Measurements from ENCODE around the gene SLC35B2.

The SLC35B2 gene

DNA sequence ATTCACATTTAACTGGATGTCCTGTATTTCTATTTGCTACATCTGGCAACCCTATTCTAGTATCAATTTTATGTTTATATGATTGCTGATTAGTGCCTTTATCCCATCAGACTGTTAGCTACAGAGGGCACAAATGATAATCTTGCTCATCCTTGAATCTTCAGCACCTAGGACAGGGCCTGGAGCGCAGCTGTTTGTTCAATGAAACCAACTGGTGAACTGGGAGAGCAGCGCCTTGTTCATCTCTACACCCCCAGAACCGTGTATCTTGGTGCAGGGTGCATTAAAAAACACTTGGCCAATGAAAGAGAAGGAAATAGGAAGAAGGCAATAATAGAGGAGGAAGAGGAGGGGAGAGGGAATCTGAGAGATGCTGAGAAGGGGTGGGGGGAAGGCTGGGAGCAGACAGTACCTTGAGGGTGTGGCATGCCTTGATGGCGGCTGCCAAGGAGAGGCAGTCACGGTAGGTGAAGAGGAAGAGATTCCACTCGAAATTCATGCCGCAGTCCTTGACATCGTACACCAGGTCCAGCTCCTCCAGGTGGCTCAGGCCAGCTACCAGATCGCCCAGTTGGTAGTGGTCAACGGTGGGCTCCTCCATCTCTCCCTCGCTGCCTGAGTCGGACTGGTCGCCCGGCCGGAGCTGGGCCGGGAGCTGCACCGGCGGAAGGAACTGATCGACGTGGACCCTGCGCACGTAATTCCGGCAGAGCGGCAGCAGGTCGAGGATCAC, 28.4 kb upstream of the SLC35B2 start:
- no peaks in the 10 kb centered on the region for H3K27me3 ChIP-seq (replicated peaks; ENCODE audit: control insufficient read depth, insufficient read depth, low read length, poor library complexity, severe bottlenecking)

GRCh38 chr6:44284867-44285266, 27.5 kb upstream of the SLC35B2 start:
- Histone ChIP-seq H3K4me1 (ENCODE audit: control insufficient read depth, insufficient read depth, low read length, poor library complexity, severe bottlenecking) (no peaks in the 10 kb centered on the region), H3K9me3 (ENCODE audit: control insufficient read depth, low read length) (no peaks in the 10 kb centered on the region), H3K4me3 (ENCODE audit: insufficient read depth, low read depth, low read length, poor library complexity, severe bottlenecking) (no peak overlapping the region), H3K27ac (ENCODE audit: insufficient read depth, low read length, poor library complexity, severe bottlenecking) (no peak overlapping the region), H3K36me3 (ENCODE audit: control insufficient read depth, insufficient read depth, low read length) (no peaks in the 10 kb centered on the region), H3K27me3 (replicated peaks; ENCODE audit: control insufficient read depth, insufficient read depth, low read length, poor library complexity, severe bottlenecking) (no peaks in the 10 kb centered on the region)
- no peak for DNase-seq

More for the DNA sequence above, 28.4 kb upstream of the SLC35B2 start:
- H3K4me1 ChIP-seq (ENCODE audit: control insufficient read depth, insufficient read depth, low read length, poor library complexity, severe bottlenecking), result no peaks in the 10 kb centered on the region
- no peak for DNase-seq
- no peaks in the 10 kb centered on the region for H3K9me3 ChIP-seq (ENCODE audit: control insufficient read depth, low read length)
- no peak overlapping the region for H3K4me3 ChIP-seq (ENCODE audit: insufficient read depth, low read depth, low read length, poor library complexity, severe bottlenecking)
- H3K27ac ChIP-seq (ENCODE audit: insufficient read depth, low read length, poor library complexity, severe bottlenecking), result no peak overlapping the region
- no peaks in the 10 kb centered on the region for H3K36me3 ChIP-seq (ENCODE audit: control insufficient read depth, insufficient read depth, low read length)

DNA sequence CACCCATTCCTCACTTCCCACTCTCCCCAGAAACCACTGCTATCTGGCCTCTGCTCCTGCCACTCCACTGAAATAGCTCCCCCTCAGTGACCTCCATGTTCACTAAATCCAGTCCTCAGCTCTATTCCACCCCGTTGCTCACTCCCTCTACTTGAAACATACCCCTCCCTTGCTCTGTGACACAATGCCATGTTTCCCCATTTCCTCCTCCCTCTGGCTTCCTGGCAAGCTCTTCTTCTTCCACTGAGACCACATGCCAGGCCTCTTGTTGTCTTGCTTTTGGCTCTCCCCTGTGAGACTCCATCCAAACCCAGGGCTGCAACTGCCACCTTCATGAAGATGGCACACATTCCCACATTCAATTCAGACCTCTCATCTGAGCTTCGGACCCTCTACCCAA, 26.8 kb upstream of the SLC35B2 start:
- Histone ChIP-seq H3K27ac (ENCODE audit: insufficient read depth, low read length, poor library complexity, severe bottlenecking) (no peak overlapping the region), H3K9me3 (ENCODE audit: control insufficient read depth, low read length) (no peaks in the 10 kb centered on the region), H3K4me3 (ENCODE audit: insufficient read depth, low read depth, low read length, poor library complexity, severe bottlenecking) (no peak overlapping the region), H3K36me3 (ENCODE audit: control insufficient read depth, insufficient read depth, low read length) (no peaks in the 10 kb centered on the region), H3K27me3 (replicated peaks; ENCODE audit: control insufficient read depth, insufficient read depth, low read length, poor library complexity, severe bottlenecking) (no peaks in the 10 kb centered on the region), H3K4me1 (ENCODE audit: control insufficient read depth, insufficient read depth, low read length, poor library complexity, severe bottlenecking) (no peaks in the 10 kb centered on the region)
- no peak for DNase-seq

DNA sequence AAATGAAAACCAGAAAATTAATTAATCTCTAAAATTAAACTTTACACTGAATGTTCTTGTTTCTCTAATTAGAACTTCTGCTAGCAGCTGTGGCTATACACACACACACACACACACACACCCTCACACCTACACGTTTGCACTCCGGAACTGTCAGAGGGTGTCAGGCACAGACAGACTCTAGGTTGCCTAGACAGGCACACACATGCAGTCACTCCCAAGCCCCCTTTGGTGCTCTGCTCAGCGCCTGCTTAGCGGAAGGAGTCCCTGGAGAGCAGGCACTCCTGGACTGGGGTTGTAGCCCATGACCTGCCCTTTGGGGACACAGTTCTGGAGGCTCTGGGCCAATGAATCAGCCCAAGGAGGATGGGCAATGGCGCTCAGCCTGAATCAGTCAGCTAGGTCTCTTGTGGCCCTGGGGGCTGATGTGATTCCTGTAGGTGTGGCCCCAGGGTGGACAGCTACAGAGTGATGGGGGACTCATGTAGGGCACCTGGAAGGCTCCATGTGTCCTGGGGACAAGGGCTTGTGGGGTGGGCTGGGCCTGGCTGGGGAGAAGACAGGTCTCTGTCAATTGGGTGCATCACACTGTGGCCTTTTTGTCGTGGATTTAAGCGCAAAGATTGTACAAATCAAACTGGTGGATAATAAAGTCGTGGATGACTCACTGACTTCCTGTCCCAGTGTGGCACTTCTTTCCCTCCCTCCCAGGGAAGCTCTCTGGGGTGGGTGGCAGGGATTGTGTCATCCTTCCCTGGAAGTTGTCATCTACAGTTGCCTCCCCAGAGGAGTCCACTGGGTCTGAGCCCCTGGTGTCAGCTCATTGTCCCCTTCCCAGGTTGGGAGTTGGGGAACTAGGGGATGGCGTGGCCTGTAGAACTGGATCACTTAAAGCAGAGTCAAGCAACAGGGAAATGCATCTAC, 21.7 kb upstream of the SLC35B2 start:
- Histone ChIP-seq H3K27me3 (replicated peaks; ENCODE audit: control insufficient read depth, insufficient read depth, low read length, poor library complexity, severe bottlenecking) (peaks cover 20% of the 10 kb centered on the region), H3K36me3 (ENCODE audit: control insufficient read depth, insufficient read depth, low read length) (no peaks in the 10 kb centered on the region), H3K9me3 (ENCODE audit: control insufficient read depth, low read length) (no peaks in the 10 kb centered on the region), H3K4me1 (ENCODE audit: control insufficient read depth, insufficient read depth, low read length, poor library complexity, severe bottlenecking) (peaks cover 5% of the 10 kb centered on the region), H3K27ac (ENCODE audit: insufficient read depth, low read length, poor library complexity, severe bottlenecking) (no peak overlapping the region), H3K4me3 (ENCODE audit: insufficient read depth, low read depth, low read length, poor library complexity, severe bottlenecking) (no peak overlapping the region)
- no peak for DNase-seq

DNA sequence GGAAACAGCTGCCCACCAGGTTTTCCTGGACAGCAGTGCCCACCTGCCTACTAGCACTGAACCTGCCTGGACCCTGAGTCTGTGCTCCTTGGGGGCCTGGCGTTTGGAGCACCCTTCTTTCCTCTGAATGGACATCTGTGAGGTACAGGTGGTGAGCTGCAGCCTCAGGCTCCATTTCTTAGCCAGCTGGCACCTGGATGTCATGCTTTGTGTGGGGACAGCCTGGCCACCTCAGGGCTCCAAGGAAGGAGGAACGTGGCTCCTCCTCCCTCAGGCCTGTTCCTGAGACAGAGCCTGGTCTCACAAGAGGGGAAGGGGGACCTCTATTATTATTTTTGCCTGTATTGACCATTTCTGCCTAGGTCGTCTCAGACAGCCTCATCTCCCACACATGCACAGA, 21.0 kb upstream of the SLC35B2 start:
- peaks cover 5% of the 10 kb centered on the region for H3K4me1 ChIP-seq (ENCODE audit: control insufficient read depth, insufficient read depth, low read length, poor library complexity, severe bottlenecking)
- no peaks in the 10 kb centered on the region for H3K9me3 ChIP-seq (ENCODE audit: control insufficient read depth, low read length)
- H3K36me3 ChIP-seq (ENCODE audit: control insufficient read depth, insufficient read depth, low read length), result no peaks in the 10 kb centered on the region
- no peak for DNase-seq
- H3K27ac ChIP-seq (ENCODE audit: insufficient read depth, low read length, poor library complexity, severe bottlenecking), result no peak overlapping the region
- H3K4me3 ChIP-seq (ENCODE audit: insufficient read depth, low read depth, low read length, poor library complexity, severe bottlenecking), result no peak overlapping the region
- H3K27me3 ChIP-seq (replicated peaks; ENCODE audit: control insufficient read depth, insufficient read depth, low read length, poor library complexity, severe bottlenecking), result peaks cover 20% of the 10 kb centered on the region

GRCh38 chr6:44277763-44278162, 20.4 kb upstream of the SLC35B2 start:
- H3K36me3 ChIP-seq (ENCODE audit: control insufficient read depth, insufficient read depth, low read length), result no peaks in the 10 kb centered on the region
- H3K4me3 ChIP-seq (ENCODE audit: insufficient read depth, low read depth, low read length, poor library complexity, severe bottlenecking), result no peak overlapping the region
- DNase-seq, result no peak
- peaks cover 5% of the 10 kb centered on the region for H3K4me1 ChIP-seq (ENCODE audit: control insufficient read depth, insufficient read depth, low read length, poor library complexity, severe bottlenecking)
- H3K27me3 ChIP-seq (replicated peaks; ENCODE audit: control insufficient read depth, insufficient read depth, low read length, poor library complexity, severe bottlenecking), result peaks cover 25% of the 10 kb centered on the region
- H3K27ac ChIP-seq (ENCODE audit: insufficient read depth, low read length, poor library complexity, severe bottlenecking), result no peak overlapping the region
- no peaks in the 10 kb centered on the region for H3K9me3 ChIP-seq (ENCODE audit: control insufficient read depth, low read length)

GRCh38 chr6:44276667-44277640, 19.6 kb upstream of the SLC35B2 start:
- Histone ChIP-seq H3K4me1 (ENCODE audit: control insufficient read depth, insufficient read depth, low read length, poor library complexity, severe bottlenecking) (peaks cover 5% of the 10 kb centered on the region), H3K27ac (ENCODE audit: insufficient read depth, low read length, poor library complexity, severe bottlenecking) (no peak overlapping the region), H3K4me3 (ENCODE audit: insufficient read depth, low read depth, low read length, poor library complexity, severe bottlenecking) (no peak overlapping the region), H3K9me3 (ENCODE audit: control insufficient read depth, low read length) (no peaks in the 10 kb centered on the region), H3K27me3 (replicated peaks; ENCODE audit: control insufficient read depth, insufficient read depth, low read length, poor library complexity, severe bottlenecking) (peaks cover 30% of the 10 kb centered on the region), H3K36me3 (ENCODE audit: control insufficient read depth, insufficient read depth, low read length) (no peaks in the 10 kb centered on the region)
- DNase-seq, result no peak

DNA sequence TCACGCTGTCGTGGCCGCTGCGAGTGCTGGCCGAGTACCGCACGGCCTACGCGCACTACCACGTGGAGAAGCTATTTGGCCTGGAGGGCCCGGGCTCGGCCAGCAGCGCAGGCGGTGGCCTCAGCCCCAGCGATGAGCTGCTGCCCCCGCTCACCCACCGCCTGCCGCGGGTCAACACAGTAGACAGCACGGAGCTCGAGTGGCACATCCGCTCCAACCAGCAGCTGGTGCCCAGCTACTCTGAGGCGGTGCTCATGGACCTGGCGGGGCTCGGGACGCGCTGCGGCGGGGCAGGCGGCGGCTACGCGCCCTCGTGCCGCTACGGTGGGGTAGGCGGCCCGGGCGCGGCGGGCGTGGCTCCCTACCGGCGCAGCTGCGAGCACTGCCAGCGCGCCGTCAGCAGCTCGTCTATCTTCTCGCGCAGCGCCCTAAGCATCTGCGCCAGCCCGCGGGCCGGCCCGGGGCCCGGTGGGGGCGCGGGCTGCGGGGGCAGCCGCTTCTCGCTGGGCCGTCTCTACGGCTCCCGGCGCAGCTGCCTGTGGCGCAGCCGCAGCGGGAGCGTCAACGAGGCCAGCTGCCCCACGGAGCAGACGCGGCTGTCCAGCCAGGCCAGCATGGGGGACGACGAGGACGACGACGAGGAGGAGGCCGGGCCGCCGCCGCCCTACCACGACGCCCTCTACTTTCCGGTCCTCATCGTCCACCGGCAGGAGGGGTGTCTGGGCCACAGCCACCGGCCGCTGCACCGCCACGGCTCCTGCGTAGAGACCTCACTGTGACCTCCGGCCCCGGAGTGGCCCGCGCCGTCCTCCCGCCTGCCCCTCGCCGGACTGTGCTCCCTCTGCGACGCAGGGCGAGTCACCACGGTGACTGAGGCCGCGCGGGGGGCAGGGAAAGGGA, 18.7 kb upstream of the SLC35B2 start:
- Histone ChIP-seq H3K4me1 (ENCODE audit: control insufficient read depth, insufficient read depth, low read length, poor library complexity, severe bottlenecking) (peaks cover 9% of the 10 kb centered on the region), H3K4me3 (ENCODE audit: insufficient read depth, low read depth, low read length, poor library complexity, severe bottlenecking) (peak overlapping the region; percentile 23), H3K9me3 (ENCODE audit: control insufficient read depth, low read length) (no peaks in the 10 kb centered on the region), H3K27me3 (replicated peaks; ENCODE audit: control insufficient read depth, insufficient read depth, low read length, poor library complexity, severe bottlenecking) (peaks cover 40% of the 10 kb centered on the region), H3K36me3 (ENCODE audit: control insufficient read depth, insufficient read depth, low read length) (no peaks in the 10 kb centered on the region), H3K27ac (ENCODE audit: insufficient read depth, low read length, poor library complexity, severe bottlenecking) (no peak overlapping the region)
- no peak for DNase-seq

- no peak overlapping the region for H3K27ac ChIP-seq (ENCODE audit: insufficient read depth, low read length, poor library complexity, severe bottlenecking)
- no peaks in the 10 kb centered on the region for H3K9me3 ChIP-seq (ENCODE audit: control insufficient read depth, low read length)
- peak overlapping the region; percentile 23 for H3K4me3 ChIP-seq (ENCODE audit: insufficient read depth, low read depth, low read length, poor library complexity, severe bottlenecking)
- no peak for DNase-seq
- peaks cover 10% of the 10 kb centered on the region for H3K4me1 ChIP-seq (ENCODE audit: control insufficient read depth, insufficient read depth, low read length, poor library complexity, severe bottlenecking)
- H3K36me3 ChIP-seq (ENCODE audit: control insufficient read depth, insufficient read depth, low read length), result no peaks in the 10 kb centered on the region
- H3K27me3 ChIP-seq (replicated peaks; ENCODE audit: control insufficient read depth, insufficient read depth, low read length, poor library complexity, severe bottlenecking), result peaks cover 40% of the 10 kb centered on the region
These were observed 18.0 kb upstream of the SLC35B2 start for GRCh38 chr6:44275271-44275748.

Data from effector memory CD4-positive, alpha-beta T cell (primary cell).